H1 (cell line): ENCODE data around the gene FES. TPM values are rescaled to one million over a fixed set of nuclear protein-coding genes. Genes with fewer than 3 reads are reported as not detected.
A peak's percentile ranks its signal among the peaks of the same experiment; 100 is the strongest.

Experiments
- CTCF ChIA-PET: fragments of 300-600 bp; sonication (Branson Sonifier 250); formaldehyde crosslinking; loops from one replicate; lab custom pipeline; 2021; ENCODE audit not compliant: partially characterized antibody; lab: Charles Lee
- POLR2A ChIA-PET: fragments of 300-600 bp; sonication (Branson Sonifier 250); formaldehyde crosslinking; loops from one replicate; lab custom pipeline; 2021; ENCODE audit warnings: inconsistent platforms; ENCODE audit not compliant: partially characterized antibody; lab: Charles Lee
- DNase-seq, 2 experiments: peaks; one replicate each; pipeline versions ENCODE4 v3.0.0 to v3.0.0-alpha.2; 2010 to 2022; ENCODE audit warnings: low spot score in 2 of 2, low read depth in 1 of 2, mixed read lengths in 1 of 2
- FAIRE-seq: peaks from 2 replicates; lab custom pipeline; 2011; peaks lifted over from hg19 to GRCh38; lab: Jason Lieb, UNC
- H2AFZ ChIP-seq: 2 replicates; pipeline ENCODE4 v1.8.1; 2012; ENCODE audit warnings: low read length, inconsistent platforms
- H2AK5ac ChIP-seq: 2 replicates; pipeline ENCODE4 v1.6.1; 2013; ENCODE audit warnings: low read depth, low read length
- H2BK120ac ChIP-seq: replicated peaks from 2 replicates; pipeline ENCODE3; 2013; ENCODE audit warnings: low read depth, low read length, inconsistent platforms
- H2BK12ac ChIP-seq: 2 replicates; pipeline ENCODE4 v1.6.1; 2013; ENCODE audit warnings: low read depth, low read length
- H2BK15ac ChIP-seq: 2 replicates; pipeline ENCODE4 v1.6.1; 2013; ENCODE audit warnings: low read length
- H2BK20ac ChIP-seq: 2 replicates; pipeline ENCODE4 v1.6.1; 2013; ENCODE audit warnings: low read length
- H2BK5ac ChIP-seq: 2 replicates; pipeline ENCODE4 v1.6.1; 2013; ENCODE audit warnings: low read depth, low read length
- H3K14ac ChIP-seq: 2 replicates; pipeline ENCODE4 v1.6.1; 2013; ENCODE audit warnings: inconsistent platforms; ENCODE audit not compliant: insufficient read length
- H3K18ac ChIP-seq: 2 replicates; pipeline ENCODE4 v1.6.1; 2013; ENCODE audit warnings: low read length; ENCODE audit errors: extremely low read depth
- H3K23ac ChIP-seq: 2 replicates; pipeline ENCODE4 v1.6.1; 2013; ENCODE audit warnings: inconsistent platforms; ENCODE audit not compliant: insufficient read length
- H3K23me2 ChIP-seq: 2 replicates; pipeline ENCODE4 v1.6.1; 2013; ENCODE audit warnings: low read depth, low read length
- H3K27ac ChIP-seq: 2 replicates; pipeline ENCODE4 v1.6.1; 2011; ENCODE audit warnings: low read depth, low read length, inconsistent platforms
- H3K27me3 ChIP-seq, 4 experiments: replicated peaks in 1 of 4; 1 replicate in 1 of 4; 2 replicates in 3 of 4; pipeline versions ENCODE4 v1.6.1 to v1.8.1; 2011 to 2013; ENCODE audit warnings: low read length in 3 of 4, mild to moderate bottlenecking in 3 of 4, inconsistent platforms in 2 of 4, mixed read lengths in 2 of 4, moderate library complexity in 1 of 4; ENCODE audit not compliant: control insufficient read depth in 3 of 4, insufficient read depth in 3 of 4; ENCODE audit errors: extremely low read depth in 1 of 4
- H3K36me3 ChIP-seq, 4 experiments: 2 replicates each; pipeline versions ENCODE4 v1.6.1 to v1.8.1; 2011 to 2013; ENCODE audit warnings: mild to moderate bottlenecking in 4 of 4, low read length in 3 of 4, moderate library complexity in 2 of 4, control low read depth in 1 of 4, inconsistent platforms in 1 of 4; ENCODE audit not compliant: insufficient read depth in 4 of 4, control insufficient read depth in 2 of 4
- H3K4ac ChIP-seq: replicated peaks from 2 replicates; pipeline ENCODE3; 2013; ENCODE audit warnings: low read length, low read depth, mixed read lengths, inconsistent platforms; ENCODE audit not compliant: insufficient read length
- H3K4me1 ChIP-seq, 4 experiments: replicated peaks in 1 of 4; 1 replicate in 1 of 4; 2 replicates in 3 of 4; pipeline versions ENCODE4 v1.6.1 to v1.8.1; 2011 to 2013; ENCODE audit warnings: low read length in 3 of 4, inconsistent platforms in 2 of 4, mixed read lengths in 1 of 4; ENCODE audit not compliant: insufficient read depth in 4 of 4, control insufficient read depth in 3 of 4
- H3K4me2 ChIP-seq, 2 experiments: 2 replicates each; pipeline versions ENCODE4 v1.6.1 to v1.8.1; 2011 to 2013; ENCODE audit warnings: low read depth in 2 of 2, low read length in 2 of 2, control low read depth in 1 of 2, inconsistent platforms in 1 of 2, mild to moderate bottlenecking in 1 of 2; ENCODE audit not compliant: insufficient read depth in 1 of 2
- H3K4me3 ChIP-seq, 4 experiments: fragments of 200-600, 300-600 bp in 1 of 4; sonication (generic), shearing (Covaris generic), sonication (Bioruptor Twin) in 1 of 4; 2 replicates each; pipeline versions ENCODE4 v1.5.1 to v1.8.1; 2011 to 2016; ENCODE audit warnings: low read length in 4 of 4, low read depth in 3 of 4, control low read depth in 2 of 4, inconsistent platforms in 2 of 4, mild to moderate bottlenecking in 2 of 4, mixed read lengths in 1 of 4, moderate library complexity in 1 of 4; ENCODE audit not compliant: insufficient read depth in 2 of 4; ENCODE audit errors: extremely low read depth in 1 of 4
- H3K56ac ChIP-seq: replicated peaks from 2 replicates; pipeline ENCODE3; 2013; ENCODE audit warnings: low read depth, mild to moderate bottlenecking, mixed read lengths, low read length, inconsistent platforms; ENCODE audit not compliant: insufficient read length
- H3K79me1 ChIP-seq: 2 replicates; pipeline ENCODE4 v1.6.1; 2013; ENCODE audit warnings: low read depth, low read length, control low read depth
- H3K79me2 ChIP-seq, 2 experiments: 2 replicates each; pipeline versions ENCODE4 v1.6.1 to v1.8.1; 2012 to 2013; ENCODE audit warnings: low read length in 2 of 2, mild to moderate bottlenecking in 2 of 2, inconsistent platforms in 1 of 2; ENCODE audit not compliant: insufficient read depth in 2 of 2, control insufficient read depth in 1 of 2
- H3K9ac ChIP-seq, 4 experiments: replicated peaks in 1 of 4; 1 replicate in 1 of 4; 2 replicates in 3 of 4; pipeline versions ENCODE4 v1.6.1 to v1.8.1; 2011 to 2013; ENCODE audit warnings: low read depth in 3 of 4, low read length in 3 of 4, control low read depth in 2 of 4, mild to moderate bottlenecking in 2 of 4, moderate library complexity in 2 of 4, inconsistent platforms in 1 of 4; ENCODE audit errors: extremely low read depth in 1 of 4
- H3K9me3 ChIP-seq, 2 experiments: 2 replicates each; pipeline versions ENCODE4 v1.6.1 to v1.8.1; 2012 to 2013; ENCODE audit warnings: mild to moderate bottlenecking in 2 of 2, moderate library complexity in 2 of 2, control low read depth in 1 of 2, inconsistent platforms in 1 of 2, low read depth in 1 of 2, low read length in 1 of 2, mixed read lengths in 1 of 2; ENCODE audit not compliant: insufficient read depth in 2 of 2
- H4K20me1 ChIP-seq, 2 experiments: replicated peaks in 1 of 2; 2 replicates each; pipeline versions ENCODE3 to v1.8.1; 2011 to 2013; ENCODE audit warnings: inconsistent platforms in 2 of 2, low read length in 2 of 2, mild to moderate bottlenecking in 1 of 2; ENCODE audit not compliant: insufficient read depth in 2 of 2, control insufficient read depth in 1 of 2
- H4K5ac ChIP-seq: 2 replicates; pipeline ENCODE4 v1.6.1; 2013; ENCODE audit warnings: low read length, low read depth, mixed read lengths, inconsistent platforms; ENCODE audit not compliant: insufficient read length
- H4K8ac ChIP-seq: 2 replicates; pipeline ENCODE4 v1.8.0; 2013; ENCODE audit warnings: mild to moderate bottlenecking, moderate library complexity, low read length, inconsistent platforms; ENCODE audit not compliant: insufficient read depth; ENCODE audit errors: extremely low read depth
- H4K91ac ChIP-seq: replicated peaks from 2 replicates; pipeline ENCODE3; 2013; ENCODE audit warnings: low read length, mixed read lengths, inconsistent platforms; ENCODE audit not compliant: insufficient read length
- CBX8 ChIP-seq: fragments of 300-800, 300-1000 bp; sonication (generic); IDR thresholded peaks from 2 replicates; pipeline ENCODE4 v1.7.1; 2016; ENCODE audit warnings: low read depth, low read length, borderline replicate concordance
- CEBPB ChIP-seq: IDR thresholded peaks from 2 replicates; pipeline ENCODE4 v1.6.1; 2012; ENCODE audit warnings: low read depth, low read length
- RAD21 ChIP-seq, 2 experiments: IDR thresholded peaks in 1 of 2; conservative IDR thresholded peaks in 1 of 2; 2 replicates each; pipeline ENCODE4 v1.6.1; 2011; ENCODE audit warnings: low read depth in 2 of 2, low read length in 2 of 2, improper control_type of control experiment in 1 of 2, inconsistent platforms in 1 of 2, mild to moderate bottlenecking in 1 of 2, moderate library complexity in 1 of 2
- TBP ChIP-seq: IDR thresholded peaks from 2 replicates; pipeline ENCODE4 v1.6.1; 2011; ENCODE audit warnings: low read depth, low read length, improper control_type of control experiment
- WGBS, 2 experiments: shearing (Covaris generic) in 1 of 2; methylation state at CpG; one replicate each; pipeline versions ENCODE4 v1.1.6 to v1.1.7; 2013 to 2015; ENCODE audit warnings: low lambda C conversion rate in 2 of 2, mixed read lengths in 2 of 2, inconsistent platforms in 1 of 2, low coverage in 1 of 2, missing lambda C conversion rate in 1 of 2; ENCODE audit not compliant: insufficient replicate concordance in 2 of 2, insufficient coverage in 1 of 2, insufficient read length in 1 of 2; ENCODE audit errors: extremely low coverage in 1 of 2, missing lambda C conversion rate in 1 of 2; 5-methylcytosine and 5-hydroxymethylcytosine counted together
- polyA plus RNA-seq, 7 experiments: library from polyadenylated mRNA; depleted of rRNA in 3 of 7; stranded (reverse) in 5 of 7; unstranded in 2 of 7; fragments of >200 nt in 5 of 7; fragments of 200-250 nt in 2 of 7; gene quantifications; 1 replicate in 5 of 7; 2 replicates in 1 of 7; 4 replicates in 1 of 7; pipeline versions ENCODE4 v1.2.1 to v1.2.3, GENCODE V29; 2011 to 2013; ENCODE audit warnings: missing spikeins in 2 of 7, mixed read lengths in 2 of 7
- total RNA-seq: library from RNA; stranded (reverse); fragmentation: NEBNext Ultra II Directional; extraction: Animal tissue kit (Norgen Biotek cat#: 25700); gene quantifications from 2 replicates; pipeline ENCODE4 v1.2.1, GENCODE V29; 2021

FES gene
- total and polyA plus RNA-seq, 2 of the 8 experiments (the other 6 are each of a cell fraction or from before 2014, with no cell fraction given), result 8.5 to 8.6 TPM

- H3K27me3 ChIP-seq, result no peaks in the 10 kb centered on the region
- no peak overlapping the region for H3K4me3 ChIP-seq
- H3K23ac ChIP-seq, result no peak overlapping the region
- H3K56ac ChIP-seq, result no peak overlapping the region
- no peak overlapping the region for H3K4ac ChIP-seq
- no peak overlapping the region for H3K9ac ChIP-seq
- no peak overlapping the region for H2BK20ac ChIP-seq
- H2BK5ac ChIP-seq, result no peak overlapping the region
- no peak overlapping the region for H2AK5ac ChIP-seq
- WGBS, 2 experiments, result 90% methylated on average over 27 of the region's 35 CpGs; no CpG with 5 or more reads in 1 of the 2 experiments
- no peak overlapping the region for H3K4me2 ChIP-seq
- no peak overlapping the region for H4K5ac ChIP-seq
- H3K79me1 ChIP-seq, result no peaks in the 10 kb centered on the region; the same call in 1 of the 2 replicates
- no peak overlapping the region; the same call in 1 of the 2 replicates for H4K8ac ChIP-seq
- peaks cover 1% of the 10 kb centered on the region; the same call in 1 of the 2 replicates for H3K23me2 ChIP-seq
- no peak overlapping the region for H2BK120ac ChIP-seq
- peaks cover 5 to 18% (median 12%) of the 10 kb centered on the region in 4 experiments; a peak in 5 of 8 replicates for H3K36me3 ChIP-seq
- no peak for TF ChIP-seq CEBPB
- TF ChIP-seq RAD21 (IDR thresholded peaks at IDR 0.05 in 1 of 2, conservative IDR thresholded peaks at IDR 0.05 in 1 of 2; ENCODE audit: low read depth in 2 of 2, low read length in 2 of 2), result 0 out of 4 replicates have a peak, but pooled peaks of 1 of the 2 experiments have one; percentile 5
- no peak for TF ChIP-seq CBX8
- no peak for TF ChIP-seq TBP
- no peak for DNase-seq
- POLR2A ChIA-PET, result interaction anchor here (1.1 to 2.1 kb wide), 3 partner anchors 10 to 22 kb away, joined by 3 to 8 read pairs (median 4); partner anchors contain the start of gene MAN2A2
- no peak overlapping the region for H2BK12ac ChIP-seq
- no peak overlapping the region for H3K14ac ChIP-seq
- H3K9me3 ChIP-seq, result no peaks in the 10 kb centered on the region
- peaks cover 0 to 21% (median 15%) of the 10 kb centered on the region in 4 experiments; a peak in 6 of 7 replicates for H3K4me1 ChIP-seq
- H3K18ac ChIP-seq, result no peak overlapping the region
- peaks cover 0 to 3% of the 10 kb centered on the region in 2 experiments for H4K20me1 ChIP-seq
- H3K79me2 ChIP-seq, result no peaks in the 10 kb centered on the region
- no peak overlapping the region for H4K91ac ChIP-seq
- H3K27ac ChIP-seq, result no peak overlapping the region
- CTCF ChIA-PET, result interaction anchor here (0.6 to 1.7 kb wide), 7 partner anchors 7 to 362 kb away, joined by 3 to 5 read pairs (median 3); no protein-coding TSS in a partner anchor
- no peak overlapping the region for H2AFZ ChIP-seq
- FAIRE-seq, result no peak
- no peak overlapping the region for H2BK15ac ChIP-seq
Observed at GRCh38 chr15:90881181-90881977, 2.9 kb upstream of the FES start.
